Lower leg skin (tissue), 3 donors: ENCODE results near the gene GLRX5.

Source experiments
- POLR2A ChIP-seq, 2 donors: fragments of 450-650 bp; IDR thresholded peaks; one replicate each; pipeline ENCODE4 v1.6.1; 2016 to 2017; ENCODE audit warnings: antibody characterized with exemption in 2 of 2, mild to moderate bottlenecking in 1 of 2, moderate library complexity in 1 of 2
- TF ChIP-seq, protein P1 (sequence below), 3 donors: fragments of 450-650 bp; IDR thresholded peaks; one replicate each; pipeline ENCODE4 v1.5.1; 2016; ENCODE audit warnings: antibody characterized with exemption in 3 of 3, mild to moderate bottlenecking in 3 of 3, moderate library complexity in 2 of 3

DNA sequence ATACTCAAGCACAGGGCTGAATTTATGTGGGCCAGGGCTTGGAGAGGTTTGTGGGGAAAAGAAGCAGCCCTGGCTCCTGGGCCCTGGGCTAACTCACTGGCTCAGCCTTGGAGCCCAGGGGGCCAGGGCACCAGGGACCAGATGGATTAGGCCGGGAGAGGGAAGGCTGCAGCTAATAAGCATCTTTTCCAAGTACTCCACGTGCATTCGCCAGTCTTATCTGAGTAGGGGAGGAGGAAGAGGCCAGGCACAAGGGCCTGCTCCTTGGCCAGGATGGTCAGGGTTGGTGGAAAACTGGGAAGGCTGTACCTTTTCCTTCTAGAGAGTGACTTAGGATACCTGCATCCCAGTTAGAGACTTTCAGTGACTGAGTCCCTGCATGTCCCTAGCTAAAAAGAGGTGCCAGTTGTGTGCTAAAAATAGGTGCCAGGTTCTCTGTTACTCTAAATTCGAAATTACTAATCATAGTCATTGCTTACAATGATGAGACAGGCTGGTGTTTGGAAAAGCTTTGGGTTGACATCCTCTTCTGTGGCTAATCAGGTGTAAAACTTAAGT, 1.3 kb downstream of the GLRX5 start:
- TF ChIP-seq, protein P1, sequence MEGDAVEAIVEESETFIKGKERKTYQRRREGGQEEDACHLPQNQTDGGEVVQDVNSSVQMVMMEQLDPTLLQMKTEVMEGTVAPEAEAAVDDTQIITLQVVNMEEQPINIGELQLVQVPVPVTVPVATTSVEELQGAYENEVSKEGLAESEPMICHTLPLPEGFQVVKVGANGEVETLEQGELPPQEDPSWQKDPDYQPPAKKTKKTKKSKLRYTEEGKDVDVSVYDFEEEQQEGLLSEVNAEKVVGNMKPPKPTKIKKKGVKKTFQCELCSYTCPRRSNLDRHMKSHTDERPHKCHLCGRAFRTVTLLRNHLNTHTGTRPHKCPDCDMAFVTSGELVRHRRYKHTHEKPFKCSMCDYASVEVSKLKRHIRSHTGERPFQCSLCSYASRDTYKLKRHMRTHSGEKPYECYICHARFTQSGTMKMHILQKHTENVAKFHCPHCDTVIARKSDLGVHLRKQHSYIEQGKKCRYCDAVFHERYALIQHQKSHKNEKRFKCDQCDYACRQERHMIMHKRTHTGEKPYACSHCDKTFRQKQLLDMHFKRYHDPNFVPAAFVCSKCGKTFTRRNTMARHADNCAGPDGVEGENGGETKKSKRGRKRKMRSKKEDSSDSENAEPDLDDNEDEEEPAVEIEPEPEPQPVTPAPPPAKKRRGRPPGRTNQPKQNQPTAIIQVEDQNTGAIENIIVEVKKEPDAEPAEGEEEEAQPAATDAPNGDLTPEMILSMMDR (IDR thresholded peaks at IDR 0.05), result no peak
- no peak for TF ChIP-seq POLR2A (IDR thresholded peaks at IDR 0.05)
